Activated CD8-positive, alpha-beta memory T cell treated with anti-CD3 and anti-CD28 coated beads, Interleukin-2, amount 50 U/mL, for 48 hours (primary cell): ENCODE data around the gene PARK7.

Experiments
- DNase-seq: peaks from one replicate; pipeline ENCODE4 v3.0.0-alpha.2; 2020

The PARK7 gene

GRCh38 chr1:8011016-8011415 lies 49.5 kb downstream of the PARK7 start:
- no peak for DNase-seq

GRCh38 chr1:8011923-8012858 lies 50.7 kb downstream of the PARK7 start:
- no peak for DNase-seq

- DNase-seq: no peak
These were observed 51.4 kb downstream of the PARK7 start for GRCh38 chr1:8012955-8013354.

- no peak for DNase-seq
These were observed 51.9 kb downstream of the PARK7 start for GRCh38 chr1:8013399-8013798.

- DNase-seq: no peak
These were observed 52.3 kb downstream of the PARK7 start for GRCh38 chr1:8013800-8014199.

GRCh38 chr1:8014381-8014988 lies 53.0 kb downstream of the PARK7 start:
- no peak for DNase-seq

- DNase-seq: no peak
These were observed 53.7 kb downstream of the PARK7 start for GRCh38 chr1:8015036-8015808.

GRCh38 chr1:8015809-8016165 lies 54.3 kb downstream of the PARK7 start:
- DNase-seq: no peak

GRCh38 chr1:8016210-8016894 lies 54.8 kb downstream of the PARK7 start:
- no peak for DNase-seq

GRCh38 chr1:8016895-8017241 lies 55.4 kb downstream of the PARK7 start:
- DNase-seq: no peak

- no peak for DNase-seq
These were observed 56.1 kb downstream of the PARK7 start for GRCh38 chr1:8017495-8018197.

- no peak for DNase-seq
These were observed 57.1 kb downstream of the PARK7 start for GRCh38 chr1:8018492-8019228.

GRCh38 chr1:8019229-8019620 lies 57.7 kb downstream of the PARK7 start:
- DNase-seq: no peak

- DNase-seq: no peak
These were observed 58.5 kb downstream of the PARK7 start for GRCh38 chr1:8020032-8020431.

GRCh38 chr1:8021676-8022266 lies 60.3 kb downstream of the PARK7 start:
- no peak for DNase-seq

GRCh38 chr1:8022395-8023286 lies 61.1 kb downstream of the PARK7 start:
- DNase-seq: no peak

GRCh38 chr1:8023287-8023994 lies 61.9 kb downstream of the PARK7 start:
- no peak for DNase-seq

- DNase-seq: no peak
These were observed 62.4 kb downstream of the PARK7 start for GRCh38 chr1:8023995-8024313.

- DNase-seq: no peak
These were observed 62.8 kb downstream of the PARK7 start for GRCh38 chr1:8024329-8024728.
